Caco-2 (cell line): ENCODE measurements around the gene DCP1B. TPM values are rescaled to one million over a fixed set of nuclear protein-coding genes. Genes with fewer than 3 reads are reported as not detected.

ENCODE experiments used
- BruUV-seq: library from RNA; stranded (reverse); fragments of 400-500 nt; replicated peaks from 2 replicates; lab custom pipeline; 2021; lab: Mats Ljungman, UMichigan
- CTCF ChIA-PET: fragments of 300-600 bp; sonication (Branson Sonifier 250); formaldehyde crosslinking; loops from one replicate; lab custom pipeline; 2022; ENCODE audit warnings: antibody characterized with exemption; lab: Charles Lee
- POLR2A ChIA-PET: fragments of 300-600 bp; sonication (Branson Sonifier 250); formaldehyde crosslinking; loops from one replicate; lab custom pipeline; 2022; ENCODE audit warnings: antibody characterized with exemption; lab: Charles Lee
- DNase-seq, 2 experiments: peaks; one replicate each; pipeline versions ENCODE4 v3.0.0 to v3.0.0-alpha.2; 2020 to 2022
- H3K27me3 ChIP-seq: replicated peaks from 2 replicates; pipeline ENCODE4 v1.6.0; 2011; ENCODE audit warnings: low read length; ENCODE audit not compliant: control insufficient read depth, insufficient read depth
- H3K36me3 ChIP-seq: 2 replicates; pipeline ENCODE4 v1.5.1; 2011; ENCODE audit warnings: low read length; ENCODE audit not compliant: control insufficient read depth, insufficient read depth
- H3K4me1 ChIP-seq: fragments of 250-450 bp; sonication (Bioruptor Pico); 2 replicates; pipeline ENCODE4 v1.5.1; 2020; ENCODE audit warnings: mild to moderate bottlenecking
- H3K4me3 ChIP-seq: 2 replicates; pipeline ENCODE4 v1.5.1; 2011; ENCODE audit warnings: low read depth, mild to moderate bottlenecking, control low read depth, low read length
- H3K9me3 ChIP-seq: fragments of 250-450 bp; sonication (Bioruptor Pico); 2 replicates; pipeline ENCODE4 v1.5.1; 2020; ENCODE audit warnings: mild to moderate bottlenecking, moderate library complexity
- H3K27ac Mint-ChIP-seq: one replicate; pipeline ENCODE4 v1.8.0; 2022; ENCODE audit warnings: mixed read lengths; ENCODE audit not compliant: unreplicated experiment
- H3K27me3 Mint-ChIP-seq: one replicate; pipeline ENCODE4 v1.8.0; 2022; ENCODE audit warnings: mixed read lengths; ENCODE audit not compliant: insufficient read depth, unreplicated experiment
- H3K36me3 Mint-ChIP-seq: one replicate; pipeline ENCODE4 v1.8.0; 2022; ENCODE audit warnings: mild to moderate bottlenecking, mixed read lengths; ENCODE audit not compliant: insufficient read depth, unreplicated experiment
- H3K4me1 Mint-ChIP-seq: one replicate; pipeline ENCODE4 v1.8.0; 2022; ENCODE audit warnings: low read depth, mixed read lengths; ENCODE audit not compliant: unreplicated experiment
- H3K4me3 Mint-ChIP-seq: one replicate; pipeline ENCODE4 v1.8.0; 2022; ENCODE audit warnings: mild to moderate bottlenecking, moderate library complexity, mixed read lengths; ENCODE audit not compliant: unreplicated experiment
- H3K9me3 Mint-ChIP-seq: one replicate; pipeline ENCODE4 v1.8.0; 2022; ENCODE audit warnings: mixed read lengths; ENCODE audit not compliant: unreplicated experiment
- intact Hi-C: fragments of 100-400 bp; cut with micrococcal nuclease; formaldehyde crosslinking; loops from one replicate; pipeline ENCODE4 v1.10.0; 2022; ENCODE audit not compliant: unreplicated experiment
- total RNA-seq: library from RNA; stranded (reverse); gene quantifications from 2 replicates; pipeline ENCODE4 v1.2.3, GENCODE V29; 2022
- TF ChIP-seq, protein P1 (sequence below), 2 experiments: fragments of 200-600 bp in 1 of 2; IDR thresholded peaks; 1 replicate in 1 of 2; 2 replicates in 1 of 2; pipeline versions ENCODE4 v1.5.1 to v1.8.0; 2011 to 2022; ENCODE audit warnings: antibody characterized with exemption in 1 of 2, control low read depth in 1 of 2, inconsistent platforms in 1 of 2, low read depth in 1 of 2, low read length in 1 of 2, mild to moderate bottlenecking in 1 of 2, moderate library complexity in 1 of 2; ENCODE audit not compliant: insufficient read depth in 1 of 2, severe bottlenecking in 1 of 2, unreplicated experiment in 1 of 2

Gene DCP1B
- total RNA-seq, 1 experiment from 2014 or later, result 8.2 TPM

DNA sequence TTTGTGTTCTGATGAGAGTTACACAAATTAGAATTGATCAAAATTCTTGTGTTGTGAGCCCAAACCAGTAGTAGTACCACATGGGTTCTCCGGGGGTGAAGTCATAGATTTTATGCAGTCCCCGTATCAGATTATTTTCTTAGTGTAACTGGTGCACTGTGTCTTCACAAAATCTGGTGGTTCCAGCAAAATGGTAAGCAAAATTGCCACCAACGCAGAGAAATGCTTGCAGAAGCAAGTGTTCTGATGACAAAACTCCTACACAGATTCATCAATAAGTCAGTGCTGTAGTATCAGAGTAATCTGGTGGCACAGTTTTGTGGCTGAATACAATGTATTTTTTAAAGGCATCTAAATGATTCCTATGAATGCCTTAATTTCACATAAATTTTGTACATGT is 84.5 kb downstream of the DCP1B start:
- no peaks in the 10 kb centered on the region for H3K9me3 ChIP-seq
- POLR2A ChIA-PET, result no interaction called here
- H3K27me3 ChIP-seq, result no peaks in the 10 kb centered on the region
- peaks cover 10% of the 10 kb centered on the region for H3K27me3 Mint-ChIP-seq
- no peaks in the 10 kb centered on the region for H3K36me3 ChIP-seq
- no peaks in the 10 kb centered on the region for H3K4me1 ChIP-seq
- intact Hi-C loops, result no loop called here
- H3K36me3 Mint-ChIP-seq, result no peaks in the 10 kb centered on the region
- DNase-seq, result no peak
- no peak overlapping the region for H3K27ac Mint-ChIP-seq
- TF ChIP-seq, protein P1, sequence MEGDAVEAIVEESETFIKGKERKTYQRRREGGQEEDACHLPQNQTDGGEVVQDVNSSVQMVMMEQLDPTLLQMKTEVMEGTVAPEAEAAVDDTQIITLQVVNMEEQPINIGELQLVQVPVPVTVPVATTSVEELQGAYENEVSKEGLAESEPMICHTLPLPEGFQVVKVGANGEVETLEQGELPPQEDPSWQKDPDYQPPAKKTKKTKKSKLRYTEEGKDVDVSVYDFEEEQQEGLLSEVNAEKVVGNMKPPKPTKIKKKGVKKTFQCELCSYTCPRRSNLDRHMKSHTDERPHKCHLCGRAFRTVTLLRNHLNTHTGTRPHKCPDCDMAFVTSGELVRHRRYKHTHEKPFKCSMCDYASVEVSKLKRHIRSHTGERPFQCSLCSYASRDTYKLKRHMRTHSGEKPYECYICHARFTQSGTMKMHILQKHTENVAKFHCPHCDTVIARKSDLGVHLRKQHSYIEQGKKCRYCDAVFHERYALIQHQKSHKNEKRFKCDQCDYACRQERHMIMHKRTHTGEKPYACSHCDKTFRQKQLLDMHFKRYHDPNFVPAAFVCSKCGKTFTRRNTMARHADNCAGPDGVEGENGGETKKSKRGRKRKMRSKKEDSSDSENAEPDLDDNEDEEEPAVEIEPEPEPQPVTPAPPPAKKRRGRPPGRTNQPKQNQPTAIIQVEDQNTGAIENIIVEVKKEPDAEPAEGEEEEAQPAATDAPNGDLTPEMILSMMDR (IDR thresholded peaks at IDR 0.05; ENCODE audit: insufficient read depth in 1 of 2, low read depth in 1 of 2, low read length in 1 of 2, severe bottlenecking in 1 of 2, unreplicated experiment in 1 of 2), result no peak
- H3K4me3 ChIP-seq, result no peak overlapping the region
- no peaks in the 10 kb centered on the region for H3K4me1 Mint-ChIP-seq
- CTCF ChIA-PET, result no interaction called here
- no peaks in the 10 kb centered on the region for H3K9me3 Mint-ChIP-seq
- BruUV-seq, result no TSS peak
- H3K4me3 Mint-ChIP-seq, result no peak overlapping the region

DNA sequence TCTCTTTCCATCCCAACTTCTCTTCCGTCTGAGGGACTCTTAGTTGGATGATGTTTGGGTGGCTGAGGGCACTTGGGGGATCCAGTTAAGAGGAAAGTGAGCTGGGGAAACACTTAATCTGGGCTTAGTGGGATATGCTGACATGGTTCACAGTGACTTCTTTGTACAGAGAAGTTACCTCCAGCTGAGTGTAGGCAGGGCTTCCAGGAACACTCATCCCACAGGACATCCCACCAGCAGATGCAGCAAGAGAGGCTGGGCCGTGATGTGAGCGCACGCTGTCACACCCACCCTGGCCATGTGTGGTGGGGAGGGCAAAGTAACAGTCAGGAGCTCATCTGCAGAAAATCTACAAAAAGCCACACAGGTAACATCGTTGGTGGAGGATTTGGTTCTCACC is 85.0 kb downstream of the DCP1B start:
- H3K36me3 Mint-ChIP-seq, result no peaks in the 10 kb centered on the region
- DNase-seq, result no peak
- no peaks in the 10 kb centered on the region for H3K27me3 ChIP-seq
- H3K4me1 ChIP-seq, result no peaks in the 10 kb centered on the region
- no peak overlapping the region for H3K4me3 Mint-ChIP-seq
- CTCF ChIA-PET, result interaction anchor here (1.4 kb wide), 1 partner anchor 21 kb away, joined by 5 read pairs; no protein-coding TSS in a partner anchor
- no peak overlapping the region for H3K27ac Mint-ChIP-seq
- intact Hi-C loops, result no loop called here
- POLR2A ChIA-PET, result no interaction called here
- H3K36me3 ChIP-seq, result no peaks in the 10 kb centered on the region
- no peaks in the 10 kb centered on the region for H3K4me1 Mint-ChIP-seq
- H3K27me3 Mint-ChIP-seq, result peaks cover 7% of the 10 kb centered on the region
- no peak overlapping the region for H3K4me3 ChIP-seq
- BruUV-seq, result no TSS peak
- H3K9me3 ChIP-seq, result no peaks in the 10 kb centered on the region
- TF ChIP-seq, protein P1 (IDR thresholded peaks at IDR 0.05; ENCODE audit: insufficient read depth in 1 of 2, low read depth in 1 of 2, low read length in 1 of 2, severe bottlenecking in 1 of 2, unreplicated experiment in 1 of 2), result no peak
- H3K9me3 Mint-ChIP-seq, result no peaks in the 10 kb centered on the region

DNA sequence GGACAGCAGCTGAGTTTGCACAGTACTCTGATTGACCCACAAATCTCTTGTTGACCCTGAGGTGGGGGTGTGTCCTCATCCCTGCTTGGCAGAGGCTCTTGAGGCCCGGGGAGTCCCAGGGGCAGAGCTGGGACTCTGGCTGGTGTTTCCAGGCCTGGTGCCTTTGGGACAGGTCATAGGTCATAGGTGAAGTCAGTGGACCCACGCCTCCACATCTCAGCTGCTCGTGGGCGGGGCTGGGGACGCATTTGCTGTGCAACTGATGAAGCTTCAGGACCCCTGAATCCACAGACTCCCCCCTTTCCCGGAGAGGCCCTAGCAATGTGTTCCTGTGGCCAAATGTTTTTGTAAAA is 85.4 kb downstream of the DCP1B start:
- H3K36me3 Mint-ChIP-seq, result no peaks in the 10 kb centered on the region
- ChIA-PET POLR2A (no interaction called here), CTCF (interaction anchor here (1.4 kb wide), 1 partner anchor 21 kb away, joined by 5 read pairs; no protein-coding TSS in a partner anchor)
- peak in 1 of 2 experiments; percentile 29 for DNase-seq
- no peak overlapping the region for H3K4me3 Mint-ChIP-seq
- no peak overlapping the region for H3K27ac Mint-ChIP-seq
- H3K27me3 ChIP-seq, result no peaks in the 10 kb centered on the region
- no peaks in the 10 kb centered on the region for H3K9me3 Mint-ChIP-seq
- H3K4me1 ChIP-seq, result no peaks in the 10 kb centered on the region
- intact Hi-C loops, result no loop called here
- H3K27me3 Mint-ChIP-seq, result peaks cover 7% of the 10 kb centered on the region
- H3K4me3 ChIP-seq, result no peak overlapping the region
- no peaks in the 10 kb centered on the region for H3K36me3 ChIP-seq
- BruUV-seq, result no TSS peak
- no peaks in the 10 kb centered on the region for H3K4me1 Mint-ChIP-seq
- TF ChIP-seq, protein P1 (IDR thresholded peaks at IDR 0.05; ENCODE audit: insufficient read depth in 1 of 2, low read depth in 1 of 2, low read length in 1 of 2, severe bottlenecking in 1 of 2, unreplicated experiment in 1 of 2), result no peak
- no peaks in the 10 kb centered on the region for H3K9me3 ChIP-seq
